Hepatocyte (in vitro differentiated cells): Measurements from ENCODE around the gene LGI4.

Experiments
- CTCF ChIP-seq: fragments of 200-600 bp; sonication (generic); IDR thresholded peaks from 2 replicates; pipeline ENCODE4 v1.5.1; 2016; ENCODE audit warnings: antibody characterized with exemption, mild to moderate bottlenecking; ENCODE audit not compliant: poor library complexity
- EZH2 ChIP-seq: fragments of 200-600 bp; sonication (generic); IDR thresholded peaks from 2 replicates; pipeline ENCODE4 v1.6.1; 2016; ENCODE audit warnings: antibody characterized with exemption, mild to moderate bottlenecking, borderline replicate concordance
- EZH2phosphoT487 ChIP-seq: fragments of 200-600 bp; sonication (generic); IDR thresholded peaks from one replicate; pipeline ENCODE4 v1.6.1; 2018; ENCODE audit warnings: antibody characterized with exemption, mild to moderate bottlenecking, low read depth, moderate library complexity; ENCODE audit not compliant: unreplicated experiment, severe bottlenecking

GRCh38 chr19:35076026-35076370 lies 58.9 kb downstream of the LGI4 start:
- TF ChIP-seq CTCF: no peak
- no peak for TF ChIP-seq EZH2
- TF ChIP-seq EZH2phosphoT487: no peak
